Endodermal cell (in vitro differentiated cells): ENCODE measurements around the gene BMP2K. TPM values are rescaled to one million over a fixed set of nuclear protein-coding genes. Genes with fewer than 3 reads are reported as not detected.

Experiments
- DNase-seq: peaks from one replicate; pipeline ENCODE4 v3.0.0-alpha.2; 2017
- H3K27ac ChIP-seq: 2 replicates; pipeline ENCODE4 v1.5.1; 2013; ENCODE audit warnings: mild to moderate bottlenecking, low read depth, low read length, moderate library complexity
- H3K27me3 ChIP-seq: 2 replicates; pipeline ENCODE4 v1.6.1; 2013; ENCODE audit warnings: mild to moderate bottlenecking, low read length, moderate library complexity; ENCODE audit not compliant: insufficient read depth, control insufficient read depth, poor library complexity, severe bottlenecking
- H3K36me3 ChIP-seq: 2 replicates; pipeline ENCODE4 v1.7.0; 2013; ENCODE audit warnings: mild to moderate bottlenecking, low read length, moderate library complexity; ENCODE audit not compliant: control insufficient read depth, insufficient read depth
- H3K4me1 ChIP-seq: one replicate; pipeline ENCODE4 v1.7.0; 2013; ENCODE audit warnings: low read length; ENCODE audit not compliant: control insufficient read depth, insufficient read depth
- H3K4me3 ChIP-seq: 2 replicates; pipeline ENCODE4 v1.5.1; 2013; ENCODE audit warnings: mild to moderate bottlenecking, low read length, moderate library complexity
- H3K9ac ChIP-seq: 2 replicates; pipeline ENCODE4 v1.6.1; 2013; ENCODE audit warnings: mild to moderate bottlenecking, low read length, moderate library complexity; ENCODE audit not compliant: poor library complexity, severe bottlenecking; ENCODE audit errors: extremely low read depth
- H3K9me3 ChIP-seq: 2 replicates; pipeline ENCODE4 v1.6.1; 2013; ENCODE audit warnings: mild to moderate bottlenecking, low read length, moderate library complexity; ENCODE audit not compliant: control insufficient read depth
- H3K27ac Mint-ChIP-seq: 2 replicates; pipeline ENCODE4 v1.8.0; 2020; ENCODE audit warnings: mixed read lengths
- H3K27me3 Mint-ChIP-seq: 2 replicates; pipeline ENCODE4 v1.8.0; 2021; ENCODE audit warnings: mild to moderate bottlenecking, mixed read lengths; ENCODE audit not compliant: insufficient read depth
- H3K36me3 Mint-ChIP-seq: 2 replicates; pipeline ENCODE4 v1.8.0; 2020; ENCODE audit warnings: low read depth, mixed read lengths
- H3K4me1 Mint-ChIP-seq: 2 replicates; pipeline ENCODE4 v1.8.0; 2020; ENCODE audit warnings: mixed read lengths
- H3K4me3 Mint-ChIP-seq: 2 replicates; pipeline ENCODE4 v1.8.0; 2020; ENCODE audit warnings: mild to moderate bottlenecking, moderate library complexity, mixed read lengths
- H3K9me3 Mint-ChIP-seq: 2 replicates; pipeline ENCODE4 v1.8.0; 2020; ENCODE audit warnings: mild to moderate bottlenecking, mixed read lengths
- CTCF ChIP-seq: fragments of 200-600 bp; sonication (generic); conservative IDR thresholded peaks from 2 replicates; pipeline ENCODE4 v1.5.0; 2021; ENCODE audit warnings: antibody characterized with exemption, mild to moderate bottlenecking
- WGBS, 2 experiments: methylation state at CpG; one replicate each; pipeline versions ENCODE4 v1.1.5 to v1.1.7; 2013; ENCODE audit warnings: missing lambda C conversion rate in 2 of 2, mixed read lengths in 1 of 2; ENCODE audit not compliant: insufficient coverage in 1 of 2, insufficient read length in 1 of 2; 5-methylcytosine and 5-hydroxymethylcytosine counted together
- total RNA-seq, 2 donors: library from RNA; stranded (reverse); fragmentation: NEBNext Ultra II Directional in 1 of 2; extraction: Animal tissue kit (Norgen Biotek cat#: 25700) in 1 of 2; gene quantifications; 2 replicates in 1 of 2; 3 replicates in 1 of 2; pipeline ENCODE4 v1.2.1, GENCODE V29; 2021

The BMP2K gene
- total RNA-seq, 2 donors from 2014 or later: 39.4 to 49.1 TPM

GRCh38 chr4:78870056-78870455 lies 93.9 kb downstream of the BMP2K start:
- no peak for DNase-seq
- Histone ChIP-seq H3K9me3 (no peaks in the 10 kb centered on the region), H3K36me3 (peaks cover 67% of the 10 kb centered on the region), H3K4me3 (no peak overlapping the region), H3K27ac (no peak overlapping the region), H3K4me1 (no peaks in the 10 kb centered on the region), H3K27me3 (no peaks in the 10 kb centered on the region), H3K9ac (no peak overlapping the region)
- H3K9me3 Mint-ChIP-seq: no peaks in the 10 kb centered on the region
- no peak for TF ChIP-seq CTCF
- no peaks in the 10 kb centered on the region for H3K27me3 Mint-ChIP-seq
- no peak overlapping the region for H3K4me3 Mint-ChIP-seq
- H3K36me3 Mint-ChIP-seq: peaks cover 65% of the 10 kb centered on the region
- no peaks in the 10 kb centered on the region for H3K4me1 Mint-ChIP-seq
- no peak overlapping the region for H3K27ac Mint-ChIP-seq

DNA sequence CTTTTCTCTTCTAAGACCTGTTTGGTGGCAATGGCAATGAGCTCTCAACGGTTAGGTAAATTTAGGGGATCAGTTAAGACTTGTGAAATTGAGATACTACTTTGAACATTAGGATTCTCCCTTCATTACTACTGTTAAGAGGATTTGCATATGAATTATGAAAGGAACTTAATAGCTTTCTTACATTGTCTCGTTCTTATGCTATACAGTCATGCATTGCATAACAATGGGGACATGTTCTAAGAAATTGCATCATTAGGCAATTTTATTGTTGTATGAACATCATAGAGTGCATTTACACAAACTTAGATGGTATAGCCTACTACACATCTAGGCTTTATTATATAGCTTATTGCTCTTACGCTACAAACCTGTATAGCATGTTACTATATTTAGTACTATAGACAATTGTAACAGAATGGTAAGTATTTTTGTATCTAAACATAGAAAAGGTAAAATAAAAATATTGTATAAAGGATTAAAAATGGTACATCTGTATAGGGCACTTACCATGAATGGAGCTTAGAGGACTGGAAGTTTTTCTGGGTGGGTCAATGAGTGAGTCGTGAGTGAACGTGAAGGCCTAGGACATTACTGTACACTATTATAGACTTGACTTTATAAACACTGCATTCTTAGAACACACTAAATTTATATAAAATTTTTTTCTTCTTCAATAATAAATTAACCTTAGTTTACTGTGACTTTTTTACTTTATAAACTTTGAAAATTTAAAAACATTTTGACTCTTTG lies 100.6 kb downstream of the BMP2K start:
- Histone ChIP-seq H3K9ac (no peak overlapping the region), H3K4me1 (peaks cover 3% of the 10 kb centered on the region), H3K36me3 (peaks cover 64% of the 10 kb centered on the region), H3K27me3 (no peaks in the 10 kb centered on the region), H3K4me3 (no peak overlapping the region), H3K27ac (no peak overlapping the region), H3K9me3 (no peaks in the 10 kb centered on the region)
- peaks cover 11% of the 10 kb centered on the region for H3K4me1 Mint-ChIP-seq
- H3K4me3 Mint-ChIP-seq: no peak overlapping the region
- H3K36me3 Mint-ChIP-seq: peaks cover 39% of the 10 kb centered on the region
- WGBS, 2 experiments: 89% methylated on average over 3 of the region's 5 CpGs; no CpG with 5 or more reads in 1 of the 2 experiments
- no peaks in the 10 kb centered on the region for H3K9me3 Mint-ChIP-seq
- no peak for TF ChIP-seq CTCF
- no peaks in the 10 kb centered on the region for H3K27me3 Mint-ChIP-seq
- DNase-seq: no peak
- H3K27ac Mint-ChIP-seq: peak overlapping the region; percentile 33

DNA sequence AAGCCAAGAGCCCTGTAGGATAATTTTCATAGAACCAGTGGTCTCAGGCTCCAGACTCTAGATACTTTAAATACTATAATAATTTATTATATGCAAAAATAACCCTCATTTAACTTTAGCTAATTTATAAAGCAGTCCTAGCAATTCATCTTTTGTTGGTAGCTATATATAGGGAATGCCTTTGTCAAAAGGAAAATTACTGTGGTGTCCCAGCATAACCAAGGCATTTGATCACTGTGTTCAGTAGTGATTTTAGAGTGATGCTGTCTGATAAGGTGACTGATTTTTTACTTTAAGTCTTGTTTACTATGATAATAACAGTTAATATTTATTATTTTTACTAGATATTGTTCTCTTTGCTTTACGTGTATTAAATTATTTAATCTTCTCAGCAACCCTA lies 101.9 kb downstream of the BMP2K start:
- H3K27me3 ChIP-seq: no peaks in the 10 kb centered on the region
- Mint-ChIP-seq H3K27me3 (no peaks in the 10 kb centered on the region), H3K27ac (no peak overlapping the region), H3K9me3 (no peaks in the 10 kb centered on the region), H3K4me1 (peaks cover 11% of the 10 kb centered on the region), H3K36me3 (peaks cover 29% of the 10 kb centered on the region), H3K4me3 (no peak overlapping the region)
- WGBS, 2 experiments: no CpG with 5 or more reads among the region's 1 CpG
- no peak overlapping the region for H3K27ac ChIP-seq
- no peak for TF ChIP-seq CTCF
- no peak overlapping the region for H3K9ac ChIP-seq
- no peaks in the 10 kb centered on the region for H3K9me3 ChIP-seq
- H3K36me3 ChIP-seq: peaks cover 51% of the 10 kb centered on the region
- no peak for DNase-seq
- peaks cover 3% of the 10 kb centered on the region for H3K4me1 ChIP-seq
- H3K4me3 ChIP-seq: no peak overlapping the region
